HTERT RPE-1 (cell line): ENCODE data around the gene ADAMTS7.
"Not testable (repeated sequence)": the region's sequence is repeated elsewhere in the genome, so short reads cannot be mapped to it uniquely, and the experiment has no call there.

Experiments
- in situ Hi-C: fragments of 300-500 bp; cut with MboI; formaldehyde crosslinking; loops from 4 replicates; pipeline ENCODE4 v1.14.3; 2020; ENCODE audit warnings: low sequenced_read_pairs

The ADAMTS7 gene

GRCh38 chr15:78831229-78832207 is 20.3 kb upstream of the ADAMTS7 start:
- in situ Hi-C loops = no loop called here

- in situ Hi-C loops = no loop called here
Observed at GRCh38 chr15:78830514-78831228, 19.4 kb upstream of the ADAMTS7 start.

GRCh38 chr15:78828920-78829319 is 17.7 kb upstream of the ADAMTS7 start:
- in situ Hi-C loops = no loop called here

- in situ Hi-C loops = no loop called here
Observed at GRCh38 chr15:78822514-78822913, 11.2 kb upstream of the ADAMTS7 start.

GRCh38 chr15:78811825-78812183 is 540 bp upstream of the ADAMTS7 start:
- in situ Hi-C loops = no loop called here

- in situ Hi-C loops = no loop called here
Observed at GRCh38 chr15:78810362-78811123, 721 bp downstream of the ADAMTS7 start.

- in situ Hi-C loops = no loop called here
Observed at GRCh38 chr15:78810003-78810361, 1.3 kb downstream of the ADAMTS7 start.

GRCh38 chr15:78808550-78808949 is 2.7 kb downstream of the ADAMTS7 start:
- in situ Hi-C loops = no loop called here

- in situ Hi-C loops = no loop called here
Observed at GRCh38 chr15:78807359-78807758, 3.9 kb downstream of the ADAMTS7 start.

- in situ Hi-C loops = no loop called here
Observed at GRCh38 chr15:78804391-78804792, 6.9 kb downstream of the ADAMTS7 start.

- in situ Hi-C loops = no loop called here
Observed at GRCh38 chr15:78800806-78801205, 10.5 kb downstream of the ADAMTS7 start.

GRCh38 chr15:78800189-78800588 is 11.1 kb downstream of the ADAMTS7 start:
- in situ Hi-C loops = no loop called here

- in situ Hi-C loops = not testable (repeated sequence)
Observed at GRCh38 chr15:78799102-78799501, 12.2 kb downstream of the ADAMTS7 start.

GRCh38 chr15:78798355-78798754 is 12.9 kb downstream of the ADAMTS7 start:
- in situ Hi-C loops = not testable (repeated sequence)

- in situ Hi-C loops = no loop called here
Observed at GRCh38 chr15:78797951-78798350, 13.3 kb downstream of the ADAMTS7 start.

- in situ Hi-C loops = no loop called here
Observed at GRCh38 chr15:78796510-78796909, 14.8 kb downstream of the ADAMTS7 start.

- in situ Hi-C loops = no loop called here
Observed at GRCh38 chr15:78795043-78795442, 16.2 kb downstream of the ADAMTS7 start.

GRCh38 chr15:78794446-78794845 is 16.8 kb downstream of the ADAMTS7 start:
- in situ Hi-C loops = not testable (repeated sequence)

GRCh38 chr15:78791357-78791756 is 19.9 kb downstream of the ADAMTS7 start:
- in situ Hi-C loops = no loop called here

GRCh38 chr15:78790027-78790426 is 21.2 kb downstream of the ADAMTS7 start:
- in situ Hi-C loops = no loop called here

- in situ Hi-C loops = no loop called here
Observed at GRCh38 chr15:78789615-78790014, 21.6 kb downstream of the ADAMTS7 start.
